ENCODE measurements around the gene CHMP6. TPM values are rescaled to one million over a fixed set of nuclear protein-coding genes. Genes with fewer than 3 reads are reported as not detected.

The CHMP6 gene
- total RNA-seq, 2 experiments from 2014 or later, result 13.9 to 16.7 TPM

GRCh38 chr17:81039096-81039495 is 47.5 kb downstream of the CHMP6 start:
- Mint-ChIP-seq H3K27me3 (peaks cover 2% of the 10 kb centered on the region), H3K9me3 (no peaks in the 10 kb centered on the region), H3K36me3 (ENCODE audit: low read depth) (no peaks in the 10 kb centered on the region), H3K27ac (no peak overlapping the region), H3K4me3 (no peak overlapping the region), H3K4me1 (ENCODE audit: low read depth) (peaks cover 8% of the 10 kb centered on the region)
- CTCF ChIA-PET, result interaction anchor here (2.1 kb wide), 1 partner anchor 15 kb away, joined by 8 read pairs; no protein-coding TSS in a partner anchor
- no peak for TF ChIP-seq CTCF (IDR thresholded peaks at IDR 0.05)
- DNase-seq (no peak), ATAC-seq (no peak)
- intact Hi-C loops (cut with micrococcal nuclease), result no loop called here
- POLR2A ChIA-PET, result interaction anchor here (1.0 kb wide), 1 partner anchor 17 kb away, joined by 3 read pairs; no protein-coding TSS in a partner anchor

- TF ChIP-seq CTCF (IDR thresholded peaks at IDR 0.05), result no peak
- ChIA-PET POLR2A (interaction anchor here (0.6 to 1.0 kb wide), 3 partner anchors 18 to 48 kb away, joined by 3 read pairs; no protein-coding TSS in a partner anchor), CTCF (interaction anchor here (0.8 to 2.1 kb wide), 3 partner anchors 16 to 62 kb away, joined by 4 to 8 read pairs (median 5); no protein-coding TSS in a partner anchor)
- Mint-ChIP-seq H3K4me3 (no peak overlapping the region), H3K4me1 (ENCODE audit: low read depth) (peaks cover 6% of the 10 kb centered on the region), H3K36me3 (ENCODE audit: low read depth) (no peaks in the 10 kb centered on the region), H3K27ac (no peak overlapping the region), H3K9me3 (no peaks in the 10 kb centered on the region), H3K27me3 (no peaks in the 10 kb centered on the region)
- no peak for ATAC-seq
- DNase-seq, result no peak
- intact Hi-C loops (cut with micrococcal nuclease), result no loop called here
Observed at GRCh38 chr17:81039854-81040758, 48.5 kb downstream of the CHMP6 start.

GRCh38 chr17:81040791-81041337 is 49.2 kb downstream of the CHMP6 start:
- H3K4me3 Mint-ChIP-seq, result no peak overlapping the region
- ATAC-seq, result peak; percentile 91
- DNase-seq, result peak; percentile 60
- TF ChIP-seq CTCF (IDR thresholded peaks at IDR 0.05), result peak; percentile 62
- no peak overlapping the region for H3K27ac Mint-ChIP-seq
- no peaks in the 10 kb centered on the region for H3K36me3 Mint-ChIP-seq (ENCODE audit: low read depth)
- ChIA-PET CTCF (interaction anchor here (0.7 to 2.1 kb wide), 3 partner anchors 8 to 21 kb away, joined by 5 to 8 read pairs (median 5); no protein-coding TSS in a partner anchor), POLR2A (no interaction called here)
- intact Hi-C loops (cut with micrococcal nuclease), result no loop called here
- no peaks in the 10 kb centered on the region for H3K9me3 Mint-ChIP-seq
- H3K27me3 Mint-ChIP-seq, result no peaks in the 10 kb centered on the region
- peaks cover 3% of the 10 kb centered on the region for H3K4me1 Mint-ChIP-seq (ENCODE audit: low read depth)

- no peaks in the 10 kb centered on the region for H3K9me3 Mint-ChIP-seq
Observed at GRCh38 chr17:81042606-81043005, 51.0 kb downstream of the CHMP6 start.

More at GRCh38 chr17:81042606-81043005, 51.0 kb downstream of the CHMP6 start:
- DNase-seq (no peak), ATAC-seq (no peak)
- CTCF ChIA-PET, result no interaction called here
- H3K27ac Mint-ChIP-seq, result no peak overlapping the region
- no peak for TF ChIP-seq CTCF (IDR thresholded peaks at IDR 0.05)
- intact Hi-C loops (cut with micrococcal nuclease), result no loop called here
- no peaks in the 10 kb centered on the region for H3K27me3 Mint-ChIP-seq
- H3K4me3 Mint-ChIP-seq, result no peak overlapping the region
- POLR2A ChIA-PET, result interaction anchor here (0.9 kb wide), 1 partner anchor 155 kb away, joined by 3 read pairs; no protein-coding TSS in a partner anchor
- no peaks in the 10 kb centered on the region for H3K36me3 Mint-ChIP-seq (ENCODE audit: low read depth)
- peaks cover 3% of the 10 kb centered on the region for H3K4me1 Mint-ChIP-seq (ENCODE audit: low read depth)

Measured in activated CD8-positive, alpha-beta T cell treated with anti-CD3 and anti-CD28 coated beads for 36 hours (primary cell).